Caco-2 (cell line): Measurements from ENCODE around the gene SCAP. TPM values are rescaled to one million over a fixed set of nuclear protein-coding genes. Genes with fewer than 3 reads are reported as not detected.

ENCODE experiments used
- BruUV-seq: library from RNA; stranded (reverse); fragments of 400-500 nt; replicated peaks from 2 replicates; lab custom pipeline; 2021; lab: Mats Ljungman, UMichigan
- CTCF ChIA-PET: fragments of 300-600 bp; sonication (Branson Sonifier 250); formaldehyde crosslinking; loops from one replicate; lab custom pipeline; 2022; ENCODE audit warnings: antibody characterized with exemption; lab: Charles Lee
- POLR2A ChIA-PET: fragments of 300-600 bp; sonication (Branson Sonifier 250); formaldehyde crosslinking; loops from one replicate; lab custom pipeline; 2022; ENCODE audit warnings: antibody characterized with exemption; lab: Charles Lee
- DNase-seq, 2 experiments: peaks; one replicate each; pipeline versions ENCODE4 v3.0.0 to v3.0.0-alpha.2; 2020 to 2022
- H3K27me3 ChIP-seq: replicated peaks from 2 replicates; pipeline ENCODE4 v1.6.0; 2011; ENCODE audit warnings: low read length; ENCODE audit not compliant: control insufficient read depth, insufficient read depth
- H3K36me3 ChIP-seq: 2 replicates; pipeline ENCODE4 v1.5.1; 2011; ENCODE audit warnings: low read length; ENCODE audit not compliant: control insufficient read depth, insufficient read depth
- H3K4me1 ChIP-seq: fragments of 250-450 bp; sonication (Bioruptor Pico); 2 replicates; pipeline ENCODE4 v1.5.1; 2020; ENCODE audit warnings: mild to moderate bottlenecking
- H3K4me3 ChIP-seq: 2 replicates; pipeline ENCODE4 v1.5.1; 2011; ENCODE audit warnings: low read depth, mild to moderate bottlenecking, control low read depth, low read length
- H3K9me3 ChIP-seq: fragments of 250-450 bp; sonication (Bioruptor Pico); 2 replicates; pipeline ENCODE4 v1.5.1; 2020; ENCODE audit warnings: mild to moderate bottlenecking, moderate library complexity
- H3K27ac Mint-ChIP-seq: one replicate; pipeline ENCODE4 v1.8.0; 2022; ENCODE audit warnings: mixed read lengths; ENCODE audit not compliant: unreplicated experiment
- H3K27me3 Mint-ChIP-seq: one replicate; pipeline ENCODE4 v1.8.0; 2022; ENCODE audit warnings: mixed read lengths; ENCODE audit not compliant: insufficient read depth, unreplicated experiment
- H3K36me3 Mint-ChIP-seq: one replicate; pipeline ENCODE4 v1.8.0; 2022; ENCODE audit warnings: mild to moderate bottlenecking, mixed read lengths; ENCODE audit not compliant: insufficient read depth, unreplicated experiment
- H3K4me1 Mint-ChIP-seq: one replicate; pipeline ENCODE4 v1.8.0; 2022; ENCODE audit warnings: low read depth, mixed read lengths; ENCODE audit not compliant: unreplicated experiment
- H3K4me3 Mint-ChIP-seq: one replicate; pipeline ENCODE4 v1.8.0; 2022; ENCODE audit warnings: mild to moderate bottlenecking, moderate library complexity, mixed read lengths; ENCODE audit not compliant: unreplicated experiment
- H3K9me3 Mint-ChIP-seq: one replicate; pipeline ENCODE4 v1.8.0; 2022; ENCODE audit warnings: mixed read lengths; ENCODE audit not compliant: unreplicated experiment
- intact Hi-C: fragments of 100-400 bp; cut with micrococcal nuclease; formaldehyde crosslinking; loops from one replicate; pipeline ENCODE4 v1.10.0; 2022; ENCODE audit not compliant: unreplicated experiment
- total RNA-seq: library from RNA; stranded (reverse); gene quantifications from 2 replicates; pipeline ENCODE4 v1.2.3, GENCODE V29; 2022
- TF ChIP-seq, protein P1 (sequence below), 2 experiments: fragments of 200-600 bp in 1 of 2; IDR thresholded peaks; 1 replicate in 1 of 2; 2 replicates in 1 of 2; pipeline versions ENCODE4 v1.5.1 to v1.8.0; 2011 to 2022; ENCODE audit warnings: antibody characterized with exemption in 1 of 2, control low read depth in 1 of 2, inconsistent platforms in 1 of 2, low read depth in 1 of 2, low read length in 1 of 2, mild to moderate bottlenecking in 1 of 2, moderate library complexity in 1 of 2; ENCODE audit not compliant: insufficient read depth in 1 of 2, severe bottlenecking in 1 of 2, unreplicated experiment in 1 of 2

Gene SCAP
- total RNA-seq, 1 experiment from 2014 or later, result 115 TPM

DNA sequence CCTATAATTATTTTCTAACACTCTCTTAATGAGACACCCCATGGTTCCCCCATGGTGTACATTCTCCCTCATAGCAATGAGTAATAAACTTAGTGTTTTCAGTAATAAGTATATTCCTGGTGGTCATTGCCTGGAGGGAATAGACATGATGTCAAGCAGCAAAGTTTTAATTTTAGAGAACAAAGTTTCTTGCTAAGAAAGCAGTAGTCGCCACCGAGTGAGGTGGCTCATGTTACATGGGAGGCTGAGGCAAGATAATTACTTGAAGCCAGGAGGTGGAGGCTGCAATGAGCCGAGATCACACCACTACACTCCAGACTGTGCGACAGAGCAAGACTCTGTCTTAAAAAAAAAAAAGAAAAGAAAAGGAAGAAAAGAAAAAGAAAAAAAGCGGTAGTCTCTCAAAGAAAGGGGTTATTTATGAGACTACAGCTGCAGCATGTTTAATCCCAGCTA is 40.2 kb upstream of the SCAP start:
- BruUV-seq, result no TSS peak
- Mint-ChIP-seq H3K9me3 (no peaks in the 10 kb centered on the region), H3K4me1 (peaks cover 6% of the 10 kb centered on the region), H3K4me3 (no peak overlapping the region), H3K27me3 (no peaks in the 10 kb centered on the region), H3K36me3 (peaks cover 21% of the 10 kb centered on the region), H3K27ac (no peak overlapping the region)
- ChIA-PET CTCF (interaction anchor here (1.1 kb wide), 1 partner anchor 95 kb away, joined by 5 read pairs; no protein-coding TSS in a partner anchor), POLR2A (no interaction called here)
- TF ChIP-seq, protein P1, sequence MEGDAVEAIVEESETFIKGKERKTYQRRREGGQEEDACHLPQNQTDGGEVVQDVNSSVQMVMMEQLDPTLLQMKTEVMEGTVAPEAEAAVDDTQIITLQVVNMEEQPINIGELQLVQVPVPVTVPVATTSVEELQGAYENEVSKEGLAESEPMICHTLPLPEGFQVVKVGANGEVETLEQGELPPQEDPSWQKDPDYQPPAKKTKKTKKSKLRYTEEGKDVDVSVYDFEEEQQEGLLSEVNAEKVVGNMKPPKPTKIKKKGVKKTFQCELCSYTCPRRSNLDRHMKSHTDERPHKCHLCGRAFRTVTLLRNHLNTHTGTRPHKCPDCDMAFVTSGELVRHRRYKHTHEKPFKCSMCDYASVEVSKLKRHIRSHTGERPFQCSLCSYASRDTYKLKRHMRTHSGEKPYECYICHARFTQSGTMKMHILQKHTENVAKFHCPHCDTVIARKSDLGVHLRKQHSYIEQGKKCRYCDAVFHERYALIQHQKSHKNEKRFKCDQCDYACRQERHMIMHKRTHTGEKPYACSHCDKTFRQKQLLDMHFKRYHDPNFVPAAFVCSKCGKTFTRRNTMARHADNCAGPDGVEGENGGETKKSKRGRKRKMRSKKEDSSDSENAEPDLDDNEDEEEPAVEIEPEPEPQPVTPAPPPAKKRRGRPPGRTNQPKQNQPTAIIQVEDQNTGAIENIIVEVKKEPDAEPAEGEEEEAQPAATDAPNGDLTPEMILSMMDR (IDR thresholded peaks at IDR 0.05; ENCODE audit: insufficient read depth in 1 of 2, low read depth in 1 of 2, low read length in 1 of 2, severe bottlenecking in 1 of 2, unreplicated experiment in 1 of 2), result no peak
- Histone ChIP-seq H3K9me3 (no peaks in the 10 kb centered on the region), H3K4me3 (no peak overlapping the region), H3K36me3 (no peaks in the 10 kb centered on the region), H3K27me3 (no peaks in the 10 kb centered on the region), H3K4me1 (no peaks in the 10 kb centered on the region)
- intact Hi-C loops, result no loop called here
- DNase-seq, result no peak

DNA sequence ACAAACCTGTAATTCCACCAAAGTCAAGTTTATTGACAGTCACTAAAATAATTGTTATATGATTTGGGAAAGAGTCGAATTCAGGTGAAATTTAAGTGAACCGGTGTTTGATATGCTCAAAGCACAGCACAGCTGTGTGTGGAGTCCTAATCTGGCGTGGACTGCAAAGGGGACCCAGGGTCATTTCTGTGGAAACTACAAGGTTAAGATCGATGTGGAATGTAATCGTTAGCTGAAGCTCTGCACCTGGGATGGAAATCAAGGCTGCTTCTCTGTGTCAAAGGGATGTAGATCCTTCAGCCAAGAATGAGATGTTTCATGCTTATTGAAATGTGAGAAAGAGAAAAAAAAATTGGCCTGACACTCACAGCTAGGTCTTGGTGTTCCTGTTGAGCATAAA is 39.4 kb upstream of the SCAP start:
- CTCF ChIA-PET, result interaction anchor here (1.1 kb wide), 1 partner anchor 94 kb away, joined by 5 read pairs; no protein-coding TSS in a partner anchor
- Mint-ChIP-seq H3K4me3 (peak overlapping the region; percentile 89), H3K27ac (peak overlapping the region; percentile 61), H3K27me3 (no peaks in the 10 kb centered on the region), H3K36me3 (peaks cover 27% of the 10 kb centered on the region), H3K9me3 (no peaks in the 10 kb centered on the region), H3K4me1 (peaks cover 6% of the 10 kb centered on the region)
- Histone ChIP-seq H3K4me3 (no peak overlapping the region), H3K9me3 (no peaks in the 10 kb centered on the region), H3K36me3 (no peaks in the 10 kb centered on the region), H3K27me3 (no peaks in the 10 kb centered on the region), H3K4me1 (no peaks in the 10 kb centered on the region)
- POLR2A ChIA-PET, result interaction anchor here (0.7 kb wide), 1 partner anchor 33 kb away, joined by 3 read pairs; no protein-coding TSS in a partner anchor
- no peak for DNase-seq
- TF ChIP-seq, protein P1 (IDR thresholded peaks at IDR 0.05; ENCODE audit: insufficient read depth in 1 of 2, low read depth in 1 of 2, low read length in 1 of 2, severe bottlenecking in 1 of 2, unreplicated experiment in 1 of 2), result no peak
- no TSS peak for BruUV-seq
- intact Hi-C loops, result no loop called here

DNA sequence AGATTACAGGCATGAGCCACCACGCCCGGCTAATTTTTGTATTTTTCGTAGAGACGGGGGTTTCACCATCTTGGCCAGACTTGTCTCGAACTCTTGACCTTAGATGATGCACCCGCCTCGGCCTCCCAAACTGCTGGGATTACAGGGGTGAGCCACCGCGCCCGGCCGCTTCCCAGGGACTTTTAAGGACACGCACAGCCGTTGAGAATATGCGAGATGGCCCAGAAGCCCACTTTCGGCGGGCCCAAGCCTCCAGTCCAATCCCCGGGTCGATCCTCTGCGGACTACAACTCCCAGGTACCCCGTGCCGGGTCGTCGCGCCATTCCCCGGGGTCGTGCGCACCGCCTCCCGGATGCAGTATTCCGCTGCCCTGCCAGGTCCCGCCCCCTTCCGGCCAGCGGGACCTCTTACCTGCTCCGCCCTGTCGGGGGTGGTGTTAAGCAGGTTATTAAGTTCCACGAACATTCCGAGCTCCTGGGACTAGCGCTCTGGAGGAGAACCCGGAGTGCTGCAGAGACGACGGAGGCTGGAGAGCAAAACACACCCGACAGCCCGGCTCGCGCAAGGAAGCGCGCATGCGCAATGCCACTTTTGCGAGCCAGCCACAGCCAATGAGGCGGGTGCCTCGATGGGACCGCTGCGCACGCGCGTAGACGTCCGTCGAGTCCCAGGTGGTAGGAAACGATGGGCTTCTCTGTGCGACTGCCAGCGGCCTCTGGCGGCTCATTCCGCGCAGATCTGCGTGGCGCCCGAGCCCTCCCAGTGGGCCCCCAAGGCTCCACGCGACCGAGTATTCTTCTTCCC is 37.6 kb upstream of the SCAP start, which contains the start of gene ELP6:
Gene ELP6 (minus strand): TSS at position 588 of the 805 bp plus-strand sequence. CDS start 122 bp downstream, at position 466.
- H3K9me3 ChIP-seq, result no peaks in the 10 kb centered on the region
- H3K27me3 Mint-ChIP-seq, result no peaks in the 10 kb centered on the region
- intact Hi-C loops, result loop anchor here (1.0 to 2.0 kb wide), 3 partner anchors 39 to 92 kb away; partner anchors contain the start of gene SCAP
- no peaks in the 10 kb centered on the region for H3K4me1 ChIP-seq
- DNase-seq, result peak; percentile 97
- H3K4me3 Mint-ChIP-seq, result peak within 1 kb of the TSS; percentile 89
- peaks cover 6% of the 10 kb centered on the region for H3K4me1 Mint-ChIP-seq
- ChIA-PET CTCF (interaction anchor here (0.9 to 1.0 kb wide), 3 partner anchors 9 to 92 kb away, joined by 3 to 5 read pairs (median 5); no protein-coding TSS in a partner anchor), POLR2A (interaction anchor here (0.6 kb wide), 1 partner anchor 14 kb away, joined by 4 read pairs; no protein-coding TSS in a partner anchor)
- peaks cover 40% of the 10 kb centered on the region for H3K36me3 Mint-ChIP-seq
- peak within 1 kb of the TSS; percentile 49 for H3K4me3 ChIP-seq
- peak within 1 kb of the TSS; percentile 94 for H3K27ac Mint-ChIP-seq
- BruUV-seq, result no TSS peak
- no peaks in the 10 kb centered on the region for H3K36me3 ChIP-seq
- TF ChIP-seq, protein P1 (IDR thresholded peaks at IDR 0.05; ENCODE audit: insufficient read depth in 1 of 2, low read depth in 1 of 2, low read length in 1 of 2, severe bottlenecking in 1 of 2, unreplicated experiment in 1 of 2), result peak; percentile 41 to 74
- H3K27me3 ChIP-seq, result no peaks in the 10 kb centered on the region
- no peaks in the 10 kb centered on the region for H3K9me3 Mint-ChIP-seq
